Stimulated activated CD8-positive, alpha-beta memory T cell treated with anti-CD3 and anti-CD28 coated beads, Interleukin-15, amount 100 ng/mL, for 4 hours (primary cell): Measurements from ENCODE around the gene NRSN2.
"Not testable (repeated sequence)": the region's sequence is repeated elsewhere in the genome, so short reads cannot be mapped to it uniquely, and the experiment has no call there.

Source experiments
- DNase-seq, 2 donors: peaks; one replicate each; pipeline ENCODE4 v3.0.0-alpha.2; 2020; ENCODE audit warnings: low read depth in 2 of 2

The NRSN2 gene

GRCh38 chr20:354298-354977, 7.5 kb downstream of the NRSN2 start:
- DNase-seq = peak; percentile 48 to 64

GRCh38 chr20:356154-356553, 9.2 kb downstream of the NRSN2 start:
- DNase-seq = not testable (repeated sequence)

- no peak for DNase-seq
Observed at GRCh38 chr20:356745-357144, 9.8 kb downstream of the NRSN2 start.

GRCh38 chr20:358891-359555, 12.1 kb downstream of the NRSN2 start:
- DNase-seq = no peak

GRCh38 chr20:361561-361960, 14.7 kb downstream of the NRSN2 start:
- DNase-seq = no peak

GRCh38 chr20:362271-363254, 15.7 kb downstream of the NRSN2 start:
- no peak for DNase-seq

- DNase-seq = no peak
Observed at GRCh38 chr20:363319-364078, 16.6 kb downstream of the NRSN2 start.

- DNase-seq = no peak
Observed at GRCh38 chr20:364905-365794, 18.2 kb downstream of the NRSN2 start.

- no peak for DNase-seq
Observed at GRCh38 chr20:366041-366718, 19.3 kb downstream of the NRSN2 start.

GRCh38 chr20:366719-367485, 20.0 kb downstream of the NRSN2 start:
- DNase-seq = no peak

GRCh38 chr20:367486-367887, 20.6 kb downstream of the NRSN2 start:
- no peak for DNase-seq

GRCh38 chr20:368915-369314, 22.0 kb downstream of the NRSN2 start:
- DNase-seq = no peak

- DNase-seq = no peak
Observed at GRCh38 chr20:370151-370600, 23.3 kb downstream of the NRSN2 start.

GRCh38 chr20:370977-371754, 24.3 kb downstream of the NRSN2 start:
- no peak for DNase-seq

GRCh38 chr20:371755-372542, 25.0 kb downstream of the NRSN2 start:
- no peak for DNase-seq

- DNase-seq = not testable (repeated sequence)
Observed at GRCh38 chr20:372543-373082, 25.7 kb downstream of the NRSN2 start.

GRCh38 chr20:373171-373890, 26.4 kb downstream of the NRSN2 start:
- no peak for DNase-seq
